Astrocyte of the spinal cord (primary cell): ENCODE data around the gene PRKG1.

ENCODE experiments used
- DNase-seq: peaks from one replicate; pipeline ENCODE4 v3.0.0; 2011; ENCODE audit warnings: low read depth, low spot score
- H3K4me3 ChIP-seq: 2 replicates; pipeline ENCODE4 v1.5.1; 2011; ENCODE audit warnings: low read depth, mild to moderate bottlenecking, low read length, moderate library complexity
- in situ Hi-C: cut with HindIII; loops from 2 replicates; pipeline ENCODE4 v1.10.0; 2017; ENCODE audit warnings: low sequenced_read_pairs
- TF ChIP-seq, protein P1 (sequence below): IDR thresholded peaks from 2 replicates; pipeline ENCODE4 v1.5.1; 2012; ENCODE audit warnings: low read depth, mild to moderate bottlenecking, low read length, inconsistent platforms

PRKG1 gene

DNA sequence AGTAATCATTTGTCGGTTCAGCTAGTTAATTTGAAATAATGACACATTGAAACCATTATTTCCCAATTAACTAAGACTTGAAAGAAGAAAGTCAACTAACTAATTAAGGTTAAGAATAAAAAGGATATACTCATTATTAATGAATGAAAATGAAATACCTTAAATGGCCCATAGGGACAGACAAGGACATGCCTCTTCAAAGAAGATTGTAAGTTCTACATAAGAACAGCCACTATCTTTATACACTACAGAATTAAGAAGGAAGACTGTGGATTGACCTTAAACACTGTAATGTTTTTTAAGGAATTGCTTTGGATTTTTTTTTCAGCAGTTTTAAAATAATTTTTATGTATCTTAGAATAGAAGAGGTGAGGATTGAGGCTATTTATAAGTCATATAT lies 564.5 kb downstream of the PRKG1 start:
- no peak overlapping the region for H3K4me3 ChIP-seq
- TF ChIP-seq, protein P1, sequence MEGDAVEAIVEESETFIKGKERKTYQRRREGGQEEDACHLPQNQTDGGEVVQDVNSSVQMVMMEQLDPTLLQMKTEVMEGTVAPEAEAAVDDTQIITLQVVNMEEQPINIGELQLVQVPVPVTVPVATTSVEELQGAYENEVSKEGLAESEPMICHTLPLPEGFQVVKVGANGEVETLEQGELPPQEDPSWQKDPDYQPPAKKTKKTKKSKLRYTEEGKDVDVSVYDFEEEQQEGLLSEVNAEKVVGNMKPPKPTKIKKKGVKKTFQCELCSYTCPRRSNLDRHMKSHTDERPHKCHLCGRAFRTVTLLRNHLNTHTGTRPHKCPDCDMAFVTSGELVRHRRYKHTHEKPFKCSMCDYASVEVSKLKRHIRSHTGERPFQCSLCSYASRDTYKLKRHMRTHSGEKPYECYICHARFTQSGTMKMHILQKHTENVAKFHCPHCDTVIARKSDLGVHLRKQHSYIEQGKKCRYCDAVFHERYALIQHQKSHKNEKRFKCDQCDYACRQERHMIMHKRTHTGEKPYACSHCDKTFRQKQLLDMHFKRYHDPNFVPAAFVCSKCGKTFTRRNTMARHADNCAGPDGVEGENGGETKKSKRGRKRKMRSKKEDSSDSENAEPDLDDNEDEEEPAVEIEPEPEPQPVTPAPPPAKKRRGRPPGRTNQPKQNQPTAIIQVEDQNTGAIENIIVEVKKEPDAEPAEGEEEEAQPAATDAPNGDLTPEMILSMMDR = no peak
- DNase-seq = no peak

DNA sequence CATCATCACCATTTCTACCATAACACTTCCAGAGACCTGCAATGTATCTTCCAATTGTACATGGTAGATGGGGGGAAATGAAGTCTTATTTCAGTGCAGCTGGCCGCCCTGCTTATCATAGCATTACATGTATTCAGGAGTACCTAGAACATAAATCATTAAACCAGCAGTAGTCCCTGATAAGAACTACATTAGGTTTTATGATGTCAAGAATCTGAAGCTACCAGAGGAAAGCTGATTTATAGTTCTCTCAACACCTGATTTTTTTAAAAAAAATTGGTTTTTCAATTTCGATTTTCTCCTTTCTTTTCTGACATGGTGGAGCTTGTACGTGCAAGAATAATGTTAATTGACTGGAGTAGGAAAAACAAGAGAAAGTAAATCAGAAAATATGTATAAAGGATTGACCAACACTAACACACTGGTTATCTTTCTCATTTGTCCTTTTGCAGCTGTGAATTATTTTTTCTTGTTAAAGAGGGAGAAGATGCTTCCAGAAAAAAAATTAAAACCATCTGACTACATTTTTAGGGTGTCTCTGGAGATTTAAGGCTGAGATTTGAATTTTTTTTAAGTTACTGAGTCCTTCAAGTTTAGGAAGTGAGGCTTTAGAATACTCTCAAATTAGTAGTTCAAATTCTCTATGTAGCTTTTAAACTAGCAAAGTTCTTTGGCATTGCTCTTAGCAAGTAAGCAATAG lies 566.0 kb downstream of the PRKG1 start:
- H3K4me3 ChIP-seq = no peak overlapping the region
- in situ Hi-C loops = no loop called here
- TF ChIP-seq, protein P1 = no peak
- DNase-seq = no peak

More for the DNA sequence above, 564.5 kb downstream of the PRKG1 start:
- in situ Hi-C loops = no loop called here

DNA sequence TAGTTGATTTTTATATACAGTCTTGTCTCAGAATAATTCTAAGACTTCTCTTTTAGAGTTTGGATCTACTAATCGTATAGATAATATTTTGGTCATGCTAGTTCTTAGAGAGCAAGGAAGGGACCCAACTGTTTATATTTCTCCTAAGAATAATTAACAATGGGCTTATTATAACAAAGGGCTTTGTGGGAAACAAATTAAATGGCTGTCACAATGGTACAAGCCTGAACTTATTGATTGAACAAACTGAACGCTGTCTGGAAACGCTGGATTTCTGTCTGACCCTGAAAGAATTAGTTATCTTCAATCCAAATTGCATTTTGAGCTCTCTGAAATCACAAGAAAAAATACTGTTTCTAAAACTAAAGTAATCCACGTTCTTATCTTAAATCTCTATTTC lies 568.3 kb downstream of the PRKG1 start:
- H3K4me3 ChIP-seq = no peak overlapping the region
- no peak for DNase-seq
- TF ChIP-seq, protein P1 = no peak
- in situ Hi-C loops = no loop called here

DNA sequence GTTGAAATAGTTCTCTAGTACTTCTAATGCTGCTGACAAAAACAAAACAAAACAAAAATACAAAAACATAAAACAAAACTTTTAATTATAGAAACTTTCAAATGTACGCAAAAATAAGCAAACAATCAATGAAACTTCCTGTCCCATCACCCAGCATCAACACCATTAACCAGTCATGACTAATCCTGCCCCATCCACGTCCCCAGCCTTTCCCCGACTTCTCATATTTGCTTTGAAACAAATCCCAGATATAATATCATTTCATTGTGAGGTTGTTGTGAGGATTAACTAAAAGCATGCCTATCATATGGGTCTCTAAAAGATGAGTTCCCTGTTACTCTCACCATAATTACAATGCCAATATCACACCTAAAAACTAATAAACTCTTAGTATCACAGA lies 569.4 kb downstream of the PRKG1 start:
- TF ChIP-seq, protein P1 = no peak
- in situ Hi-C loops = no loop called here
- DNase-seq = no peak
- no peak overlapping the region for H3K4me3 ChIP-seq

DNA sequence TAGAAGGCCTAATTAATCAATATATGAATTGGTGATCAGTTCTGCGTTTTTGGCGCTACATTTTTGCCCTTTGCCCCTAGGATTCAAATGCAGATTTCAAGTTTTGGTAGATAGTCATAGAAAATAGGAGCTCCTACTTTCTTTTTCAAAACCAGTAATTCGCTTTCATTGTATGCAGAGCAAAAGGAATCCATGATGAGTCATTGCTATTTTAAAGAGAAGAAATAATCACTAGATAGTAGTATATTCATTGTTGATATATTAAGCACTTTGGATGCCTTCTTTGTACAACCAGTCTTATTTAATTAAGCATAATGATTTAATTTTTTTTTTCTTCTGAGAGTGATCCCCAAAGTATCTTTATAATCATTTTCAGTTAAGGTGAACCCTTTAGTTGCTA lies 574.8 kb downstream of the PRKG1 start:
- TF ChIP-seq, protein P1 = no peak
- H3K4me3 ChIP-seq = no peak overlapping the region
- peak; percentile 1 for DNase-seq
- in situ Hi-C loops = no loop called here

DNA sequence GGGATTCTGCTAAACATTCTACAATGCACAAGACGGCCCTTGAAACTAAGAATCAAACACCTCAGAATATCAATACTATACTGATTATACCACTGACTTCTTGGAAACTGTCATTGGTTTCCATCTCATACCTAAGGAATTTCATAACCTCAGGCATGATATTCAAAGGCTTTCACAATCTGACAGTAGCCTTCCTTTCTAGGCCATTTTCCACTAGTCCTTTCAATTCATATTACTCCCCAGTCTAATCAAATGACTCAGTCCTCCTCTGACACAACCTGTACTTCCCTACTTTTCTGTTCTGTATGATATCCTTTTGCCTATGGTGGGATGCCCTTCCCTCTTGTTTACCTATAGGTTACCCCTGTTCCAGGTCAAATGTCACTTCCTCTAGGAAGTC lies 576.8 kb downstream of the PRKG1 start:
- in situ Hi-C loops = no loop called here
- TF ChIP-seq, protein P1 = no peak
- no peak overlapping the region for H3K4me3 ChIP-seq
- no peak for DNase-seq
